Karpas-422 (cell line): ENCODE results near the gene NGFR. TPM values are rescaled to one million over a fixed set of nuclear protein-coding genes. Genes with fewer than 3 reads are reported as not detected.

Experiments used
- DNase-seq: peaks from one replicate; pipeline ENCODE4 v3.0.0-alpha.2; 2015
- H2AFZ ChIP-seq: fragments of 200-600 bp; sonication (generic); 2 replicates; pipeline ENCODE4 v1.6.1; 2014; ENCODE audit warnings: antibody characterized with exemption, low read length, mixed read lengths
- H3K27ac ChIP-seq: fragments of 200-600 bp; sonication (generic); 2 replicates; pipeline ENCODE4 v1.5.1; 2014; ENCODE audit warnings: mild to moderate bottlenecking, low read length, moderate library complexity
- H3K27me3 ChIP-seq: fragments of 200-600 bp; sonication (generic); 2 replicates; pipeline ENCODE4 v1.6.1; 2014; ENCODE audit warnings: low read length, mixed read lengths
- H3K36me3 ChIP-seq: fragments of 200-600 bp; sonication (generic); 2 replicates; pipeline ENCODE4 v1.6.1; 2014; ENCODE audit warnings: low read length, mixed read lengths; ENCODE audit not compliant: insufficient read depth
- H3K4me1 ChIP-seq: fragments of 200-600 bp; sonication (generic); 2 replicates; pipeline ENCODE4 v1.6.1; 2014; ENCODE audit warnings: mild to moderate bottlenecking, low read length, mixed read lengths
- H3K4me2 ChIP-seq: fragments of 200-600 bp; sonication (generic); 2 replicates; pipeline ENCODE4 v1.6.1; 2014; ENCODE audit warnings: low read length, low read depth, mild to moderate bottlenecking; ENCODE audit not compliant: poor library complexity, severe bottlenecking
- H3K4me3 ChIP-seq: fragments of 200-600 bp; sonication (generic); 2 replicates; pipeline ENCODE4 v1.5.1; 2014; ENCODE audit warnings: mild to moderate bottlenecking, antibody characterized with exemption, low read length, mixed read lengths
- H3K79me2 ChIP-seq: fragments of 200-600 bp; sonication (generic); 2 replicates; pipeline ENCODE4 v1.6.1; 2014; ENCODE audit warnings: mild to moderate bottlenecking, low read length, mixed read lengths
- H3K9ac ChIP-seq: fragments of 200-600 bp; sonication (generic); 2 replicates; pipeline ENCODE4 v1.6.0; 2014; ENCODE audit warnings: low read length
- H3K9me2 ChIP-seq: fragments of 200-600 bp; sonication (generic), shearing (Covaris generic); replicated peaks from 2 replicates; pipeline ENCODE4 v1.6.0; 2014; ENCODE audit warnings: mild to moderate bottlenecking, low read length, moderate library complexity; ENCODE audit not compliant: insufficient read depth
- H3K9me3 ChIP-seq: fragments of 300-700, 200-600 bp; sonication (generic); 2 replicates; pipeline ENCODE4 v1.6.1; 2014; ENCODE audit warnings: low read length, mixed read lengths
- H4K20me1 ChIP-seq: fragments of 200-600 bp; sonication (generic); 2 replicates; pipeline ENCODE4 v1.6.1; 2014; ENCODE audit warnings: mild to moderate bottlenecking, antibody characterized with exemption, low read length, low read depth; ENCODE audit not compliant: insufficient read depth
- total RNA-seq: library from RNA; depleted of rRNA; stranded (reverse); fragments of >200 nt; shearing (Covaris generic); gene quantifications from 2 replicates; pipeline ENCODE4 v1.2.3, GENCODE V29; 2014; ENCODE audit warnings: low replicate concordance

Gene NGFR
- total RNA-seq, 1 experiment from 2014 or later = 0.07 TPM

- no peak for DNase-seq
- Histone ChIP-seq H2AFZ (no peak overlapping the region), H4K20me1 (no peaks in the 10 kb centered on the region), H3K27me3 (no peaks in the 10 kb centered on the region), H3K4me2 (no peak overlapping the region), H3K4me3 (no peak overlapping the region), H3K36me3 (no peaks in the 10 kb centered on the region), H3K27ac (no peak overlapping the region), H3K9ac (no peak overlapping the region), H3K9me3 (no peaks in the 10 kb centered on the region), H3K79me2 (no peaks in the 10 kb centered on the region), H3K9me2 (no peaks in the 10 kb centered on the region), H3K4me1 (no peaks in the 10 kb centered on the region)
Observed at GRCh38 chr17:49506282-49506681, 11.2 kb downstream of the NGFR start.

- no peaks in the 10 kb centered on the region for H3K79me2 ChIP-seq
- H3K9me2 ChIP-seq = no peaks in the 10 kb centered on the region
- H3K4me1 ChIP-seq = no peaks in the 10 kb centered on the region
- no peak for DNase-seq
- no peaks in the 10 kb centered on the region for H3K36me3 ChIP-seq
- no peak overlapping the region for H3K9ac ChIP-seq
- H3K27ac ChIP-seq = no peak overlapping the region
- no peak overlapping the region for H3K4me3 ChIP-seq
- H3K9me3 ChIP-seq = no peaks in the 10 kb centered on the region
- H3K4me2 ChIP-seq = no peak overlapping the region
- no peaks in the 10 kb centered on the region for H4K20me1 ChIP-seq
- no peaks in the 10 kb centered on the region for H3K27me3 ChIP-seq
- H2AFZ ChIP-seq = no peak overlapping the region
Observed at GRCh38 chr17:49508061-49508865, 13.2 kb downstream of the NGFR start.

DNA sequence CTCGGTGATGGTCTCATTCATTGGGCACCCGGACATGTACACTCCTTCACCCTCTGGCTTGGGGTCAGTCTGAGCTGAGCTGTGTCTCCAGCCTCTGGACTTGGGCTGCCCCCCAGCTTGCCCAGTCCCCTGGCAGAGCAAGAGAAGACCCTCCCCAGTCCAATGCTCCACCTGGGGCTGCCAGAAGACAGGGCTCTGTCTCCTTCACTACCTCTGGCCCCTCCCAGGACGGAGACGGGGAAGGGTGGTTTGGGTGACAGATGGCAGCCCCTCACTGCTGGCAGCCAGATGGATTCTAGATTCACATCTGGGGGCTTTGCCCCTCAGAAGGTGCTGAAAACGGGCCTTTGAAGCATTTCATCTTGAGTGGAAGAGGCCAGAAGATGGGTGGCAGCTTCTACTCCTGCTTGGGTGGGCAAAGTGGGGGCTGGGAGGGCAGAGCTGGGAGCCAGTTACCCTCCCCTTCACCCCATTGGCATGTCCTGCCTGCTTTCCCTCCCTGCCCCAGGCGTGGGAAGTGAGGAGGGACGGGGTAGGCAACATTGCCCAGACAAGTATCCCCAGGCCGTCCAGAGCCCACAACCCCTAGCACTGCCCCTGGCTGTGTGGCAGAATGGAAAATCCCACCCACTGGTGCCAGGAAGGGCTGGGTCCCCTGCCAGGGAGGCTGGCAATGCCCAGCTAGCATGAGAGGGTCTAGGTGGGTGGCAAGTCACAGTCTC, 13.9 kb downstream of the NGFR start:
- no peaks in the 10 kb centered on the region for H4K20me1 ChIP-seq
- H3K4me3 ChIP-seq = no peak overlapping the region
- H3K9me3 ChIP-seq = no peaks in the 10 kb centered on the region
- H3K9me2 ChIP-seq = no peaks in the 10 kb centered on the region
- no peak overlapping the region for H3K9ac ChIP-seq
- H3K79me2 ChIP-seq = no peaks in the 10 kb centered on the region
- H3K4me2 ChIP-seq = no peak overlapping the region
- H2AFZ ChIP-seq = no peak overlapping the region
- H3K27me3 ChIP-seq = no peaks in the 10 kb centered on the region
- H3K4me1 ChIP-seq = no peaks in the 10 kb centered on the region
- H3K36me3 ChIP-seq = no peaks in the 10 kb centered on the region
- no peak for DNase-seq
- H3K27ac ChIP-seq = no peak overlapping the region

GRCh38 chr17:49509588-49509917, 14.5 kb downstream of the NGFR start:
- Histone ChIP-seq H2AFZ (no peak overlapping the region), H3K4me1 (no peaks in the 10 kb centered on the region), H3K9me2 (no peaks in the 10 kb centered on the region), H3K79me2 (no peaks in the 10 kb centered on the region), H3K9ac (no peak overlapping the region), H3K27ac (no peak overlapping the region), H3K4me3 (no peak overlapping the region), H3K9me3 (no peaks in the 10 kb centered on the region), H3K27me3 (no peaks in the 10 kb centered on the region), H4K20me1 (no peaks in the 10 kb centered on the region), H3K4me2 (no peak overlapping the region), H3K36me3 (no peaks in the 10 kb centered on the region)
- no peak for DNase-seq

DNA sequence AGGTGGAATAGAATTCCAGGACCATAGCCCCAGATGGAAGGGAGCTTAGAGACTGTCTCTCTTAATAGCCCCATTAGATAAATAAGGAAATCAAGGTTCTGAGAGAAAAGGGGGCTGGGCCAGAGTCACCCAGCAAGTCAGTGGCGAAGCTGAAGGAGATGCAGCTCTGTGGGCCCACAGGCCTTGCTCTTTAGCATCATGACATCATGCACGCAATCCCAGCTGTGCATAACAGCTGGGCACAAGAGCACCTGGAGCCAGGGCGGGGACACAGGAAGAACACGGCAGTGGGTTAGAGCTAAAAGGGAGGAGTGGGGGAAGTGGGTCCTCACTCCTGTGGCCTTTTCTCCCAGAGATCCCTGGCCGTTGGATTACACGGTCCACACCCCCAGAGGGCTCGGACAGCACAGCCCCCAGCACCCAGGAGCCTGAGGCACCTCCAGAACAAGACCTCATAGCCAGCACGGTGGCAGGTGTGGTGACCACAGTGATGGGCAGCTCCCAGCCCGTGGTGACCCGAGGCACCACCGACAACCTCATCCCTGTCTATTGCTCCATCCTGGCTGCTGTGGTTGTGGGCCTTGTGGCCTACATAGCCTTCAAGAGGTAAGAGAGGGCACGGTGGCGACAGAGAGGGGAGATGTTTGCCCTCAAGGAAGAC, 15.1 kb downstream of the NGFR start:
- no peak for DNase-seq
- H3K9me2 ChIP-seq = no peaks in the 10 kb centered on the region
- no peaks in the 10 kb centered on the region for H3K79me2 ChIP-seq
- H2AFZ ChIP-seq = no peak overlapping the region
- H3K4me3 ChIP-seq = no peak overlapping the region
- no peaks in the 10 kb centered on the region for H3K9me3 ChIP-seq
- H4K20me1 ChIP-seq = no peaks in the 10 kb centered on the region
- H3K27ac ChIP-seq = no peak overlapping the region
- H3K36me3 ChIP-seq = no peaks in the 10 kb centered on the region
- H3K27me3 ChIP-seq = no peaks in the 10 kb centered on the region
- H3K4me1 ChIP-seq = no peaks in the 10 kb centered on the region
- H3K9ac ChIP-seq = no peak overlapping the region
- H3K4me2 ChIP-seq = no peak overlapping the region

DNA sequence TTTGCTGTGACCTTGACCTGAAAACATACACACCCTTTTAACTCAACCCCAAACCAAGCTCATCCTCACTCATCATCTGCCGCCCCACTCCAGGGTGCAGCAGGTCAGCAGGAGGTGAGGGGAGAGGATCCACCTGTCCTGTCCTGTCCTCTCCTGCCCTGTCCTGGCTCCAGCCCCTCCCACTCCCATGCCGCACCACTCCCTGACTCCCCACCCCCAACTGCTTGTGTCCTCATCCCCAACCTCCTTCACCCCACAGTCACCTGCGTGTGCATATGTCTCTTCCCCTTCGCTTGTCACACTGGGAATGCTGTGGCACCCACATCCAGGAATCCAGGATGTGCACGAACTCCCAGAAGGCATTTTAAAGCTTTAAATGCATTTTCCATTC, 15.6 kb downstream of the NGFR start:
- H3K79me2 ChIP-seq = no peaks in the 10 kb centered on the region
- no peaks in the 10 kb centered on the region for H3K9me3 ChIP-seq
- no peaks in the 10 kb centered on the region for H4K20me1 ChIP-seq
- H3K27ac ChIP-seq = no peak overlapping the region
- no peak overlapping the region for H3K4me3 ChIP-seq
- DNase-seq = no peak
- no peak overlapping the region for H3K4me2 ChIP-seq
- no peaks in the 10 kb centered on the region for H3K36me3 ChIP-seq
- no peaks in the 10 kb centered on the region for H3K9me2 ChIP-seq
- no peak overlapping the region for H3K9ac ChIP-seq
- H3K4me1 ChIP-seq = no peaks in the 10 kb centered on the region
- no peaks in the 10 kb centered on the region for H3K27me3 ChIP-seq
- H2AFZ ChIP-seq = no peak overlapping the region

- H3K27ac ChIP-seq = no peak overlapping the region
- H3K9ac ChIP-seq = no peak overlapping the region
- no peaks in the 10 kb centered on the region for H3K79me2 ChIP-seq
- H2AFZ ChIP-seq = no peak overlapping the region
- H3K27me3 ChIP-seq = no peaks in the 10 kb centered on the region
- H3K9me2 ChIP-seq = no peaks in the 10 kb centered on the region
- H3K9me3 ChIP-seq = no peaks in the 10 kb centered on the region
- no peak overlapping the region for H3K4me3 ChIP-seq
- H3K36me3 ChIP-seq = no peaks in the 10 kb centered on the region
- no peak for DNase-seq
- H4K20me1 ChIP-seq = no peaks in the 10 kb centered on the region
- no peak overlapping the region for H3K4me2 ChIP-seq
- H3K4me1 ChIP-seq = no peaks in the 10 kb centered on the region
Observed at GRCh38 chr17:49511810-49512209, 16.7 kb downstream of the NGFR start.

DNA sequence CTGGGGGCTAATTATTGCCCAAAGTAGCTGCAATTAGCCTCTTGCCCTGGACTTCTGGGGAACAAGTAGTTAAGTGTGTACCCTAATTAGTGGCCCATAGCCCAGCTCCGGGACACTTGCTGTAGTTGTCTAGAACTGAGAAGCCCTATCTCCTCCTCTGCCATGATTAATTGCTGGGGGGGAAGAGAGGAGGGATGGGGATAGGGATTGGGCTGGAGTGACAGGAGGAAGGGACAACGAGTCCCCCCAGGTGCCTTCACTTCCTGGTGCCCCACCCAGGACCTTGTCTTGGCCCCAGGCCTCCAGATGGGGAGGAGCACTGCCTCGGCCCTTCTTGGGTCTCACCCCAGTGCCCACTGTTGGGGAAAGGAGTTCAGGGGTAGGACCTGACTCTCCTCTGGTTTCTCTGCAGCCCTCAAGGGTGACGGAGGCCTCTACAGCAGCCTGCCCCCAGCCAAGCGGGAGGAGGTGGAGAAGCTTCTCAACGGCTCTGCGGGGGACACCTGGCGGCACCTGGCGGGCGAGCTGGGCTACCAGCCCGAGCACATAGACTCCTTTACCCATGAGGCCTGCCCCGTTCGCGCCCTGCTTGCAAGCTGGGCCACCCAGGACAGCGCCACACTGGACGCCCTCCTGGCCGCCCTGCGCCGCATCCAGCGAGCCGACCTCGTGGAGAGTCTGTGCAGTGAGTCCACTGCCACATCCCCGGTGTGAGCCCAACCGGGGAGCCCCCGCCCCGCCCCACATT, 17.4 kb downstream of the NGFR start:
- no peaks in the 10 kb centered on the region for H3K4me1 ChIP-seq
- H3K27ac ChIP-seq = no peak overlapping the region
- no peak overlapping the region for H3K4me3 ChIP-seq
- no peaks in the 10 kb centered on the region for H3K9me3 ChIP-seq
- H3K9me2 ChIP-seq = no peaks in the 10 kb centered on the region
- H3K79me2 ChIP-seq = no peaks in the 10 kb centered on the region
- H3K27me3 ChIP-seq = no peaks in the 10 kb centered on the region
- no peaks in the 10 kb centered on the region for H4K20me1 ChIP-seq
- H3K36me3 ChIP-seq = no peaks in the 10 kb centered on the region
- no peak overlapping the region for H3K4me2 ChIP-seq
- no peak overlapping the region for H2AFZ ChIP-seq
- peak; percentile 56 for DNase-seq
- no peak overlapping the region for H3K9ac ChIP-seq
